ENCODE measurements around the gene RSF1.

Gene RSF1

GRCh38 chr11:77748266-77748665 lies 72.3 kb downstream of the RSF1 start:
- DNase-seq (ENCODE audit: low read depth), result no peak

- DNase-seq (ENCODE audit: low read depth), result no peak
These were observed 73.0 kb downstream of the RSF1 start for GRCh38 chr11:77747381-77747969.

GRCh38 chr11:77736473-77736872 lies 84.0 kb downstream of the RSF1 start:
- DNase-seq (ENCODE audit: low read depth), result no peak

- DNase-seq (ENCODE audit: low read depth), result no peak
These were observed 85.6 kb downstream of the RSF1 start for GRCh38 chr11:77734890-77735289.

GRCh38 chr11:77732143-77732542 lies 88.4 kb downstream of the RSF1 start:
- DNase-seq (ENCODE audit: low read depth), result no peak

- DNase-seq (ENCODE audit: low read depth), result no peak
These were observed 89.7 kb downstream of the RSF1 start for GRCh38 chr11:77730789-77731188.

GRCh38 chr11:77729063-77729462 lies 91.5 kb downstream of the RSF1 start:
- DNase-seq (ENCODE audit: low read depth), result no peak

- DNase-seq (ENCODE audit: low read depth), result no peak
These were observed 92.2 kb downstream of the RSF1 start for GRCh38 chr11:77728203-77728786.

GRCh38 chr11:77726524-77726923 lies 94.0 kb downstream of the RSF1 start:
- DNase-seq (ENCODE audit: low read depth), result no peak

GRCh38 chr11:77725433-77725832 lies 95.1 kb downstream of the RSF1 start:
- no peak for DNase-seq (ENCODE audit: low read depth)

- DNase-seq (ENCODE audit: low read depth), result no peak
These were observed 95.9 kb downstream of the RSF1 start for GRCh38 chr11:77724636-77725035.

GRCh38 chr11:77723024-77723423 lies 97.5 kb downstream of the RSF1 start:
- DNase-seq (ENCODE audit: low read depth), result no peak

- peak; percentile 8 for DNase-seq (ENCODE audit: low read depth)
These were observed 110.2 kb downstream of the RSF1 start for GRCh38 chr11:77710358-77710757.

- DNase-seq (ENCODE audit: low read depth), result no peak
These were observed 114.5 kb downstream of the RSF1 start for GRCh38 chr11:77705876-77706579.

GRCh38 chr11:77705195-77705875 lies 115.2 kb downstream of the RSF1 start:
- DNase-seq (ENCODE audit: low read depth), result no peak

- no peak for DNase-seq (ENCODE audit: low read depth)
These were observed 116.5 kb downstream of the RSF1 start for GRCh38 chr11:77704029-77704428.

- DNase-seq (ENCODE audit: low read depth), result no peak
These were observed 121.1 kb downstream of the RSF1 start for GRCh38 chr11:77699425-77699824.

GRCh38 chr11:77698896-77699295 lies 121.6 kb downstream of the RSF1 start:
- DNase-seq (ENCODE audit: low read depth), result no peak

- no peak for DNase-seq (ENCODE audit: low read depth)
These were observed 122.7 kb downstream of the RSF1 start for GRCh38 chr11:77697865-77698264.

GRCh38 chr11:77695417-77695816 lies 125.1 kb downstream of the RSF1 start:
- DNase-seq (ENCODE audit: low read depth), result no peak

- DNase-seq (ENCODE audit: low read depth), result no peak
These were observed 129.9 kb downstream of the RSF1 start for GRCh38 chr11:77690649-77691048.

- DNase-seq (ENCODE audit: low read depth), result no peak
These were observed 133.4 kb downstream of the RSF1 start for GRCh38 chr11:77687088-77687487.

GRCh38 chr11:77677138-77677537 lies 143.4 kb downstream of the RSF1 start:
- DNase-seq (ENCODE audit: low read depth), result no peak

Data from stromal cell of bone marrow (primary cell).